ENCODE data around the gene LRFN2. TPM values are rescaled to one million over a fixed set of nuclear protein-coding genes. Genes with fewer than 3 reads are reported as not detected.

Gene LRFN2
- total RNA-seq, 6 donors from 2014 or later = 0.06 to 0.20 TPM; not detected in 4

DNA sequence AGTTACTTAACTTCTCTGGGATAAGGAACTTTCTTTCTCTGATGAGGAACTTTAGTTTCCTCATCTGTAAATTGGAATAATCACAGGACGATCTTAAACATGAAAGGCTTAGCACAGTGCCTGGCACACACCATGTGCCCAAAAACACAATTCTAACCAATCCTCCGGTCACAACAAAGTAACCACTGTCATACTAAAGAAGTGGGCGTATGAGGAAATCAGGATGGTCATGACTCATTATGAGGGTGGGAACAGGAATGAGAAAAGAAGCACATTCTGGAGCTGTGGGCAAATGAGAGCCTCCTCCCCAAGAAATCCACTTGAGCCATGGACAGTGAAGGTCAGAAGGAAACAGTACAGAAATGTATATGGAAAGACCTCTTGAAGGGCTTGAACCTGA lies 82.9 kb downstream of the LRFN2 start:
- no peak overlapping the region for H3K4me3 ChIP-seq
- H3K36me3 ChIP-seq = no peaks in the 10 kb centered on the region
- no peaks in the 10 kb centered on the region for H3K9me3 ChIP-seq
- no peak overlapping the region for H3K27ac ChIP-seq
- no peak for TF ChIP-seq POLR2A (IDR thresholded peaks at IDR 0.05)
- TF ChIP-seq EP300 (IDR thresholded peaks at IDR 0.05) = no peak
- TF ChIP-seq POLR2AphosphoS5 (IDR thresholded peaks at IDR 0.05) = no peak
- TF ChIP-seq, protein P1, sequence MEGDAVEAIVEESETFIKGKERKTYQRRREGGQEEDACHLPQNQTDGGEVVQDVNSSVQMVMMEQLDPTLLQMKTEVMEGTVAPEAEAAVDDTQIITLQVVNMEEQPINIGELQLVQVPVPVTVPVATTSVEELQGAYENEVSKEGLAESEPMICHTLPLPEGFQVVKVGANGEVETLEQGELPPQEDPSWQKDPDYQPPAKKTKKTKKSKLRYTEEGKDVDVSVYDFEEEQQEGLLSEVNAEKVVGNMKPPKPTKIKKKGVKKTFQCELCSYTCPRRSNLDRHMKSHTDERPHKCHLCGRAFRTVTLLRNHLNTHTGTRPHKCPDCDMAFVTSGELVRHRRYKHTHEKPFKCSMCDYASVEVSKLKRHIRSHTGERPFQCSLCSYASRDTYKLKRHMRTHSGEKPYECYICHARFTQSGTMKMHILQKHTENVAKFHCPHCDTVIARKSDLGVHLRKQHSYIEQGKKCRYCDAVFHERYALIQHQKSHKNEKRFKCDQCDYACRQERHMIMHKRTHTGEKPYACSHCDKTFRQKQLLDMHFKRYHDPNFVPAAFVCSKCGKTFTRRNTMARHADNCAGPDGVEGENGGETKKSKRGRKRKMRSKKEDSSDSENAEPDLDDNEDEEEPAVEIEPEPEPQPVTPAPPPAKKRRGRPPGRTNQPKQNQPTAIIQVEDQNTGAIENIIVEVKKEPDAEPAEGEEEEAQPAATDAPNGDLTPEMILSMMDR (IDR thresholded peaks at IDR 0.05) = no peak
- no peaks in the 10 kb centered on the region for H3K27me3 ChIP-seq
- WGBS, 2 donors = 65 to 91% methylated on average over 3 of the region's 3 CpGs
- DNase-seq = no peak
- H3K4me1 ChIP-seq = no peaks in the 10 kb centered on the region
- ATAC-seq (ENCODE audit: low FRiP score in 2 of 2) = peak in 1 of 2 donors; percentile 35

DNA sequence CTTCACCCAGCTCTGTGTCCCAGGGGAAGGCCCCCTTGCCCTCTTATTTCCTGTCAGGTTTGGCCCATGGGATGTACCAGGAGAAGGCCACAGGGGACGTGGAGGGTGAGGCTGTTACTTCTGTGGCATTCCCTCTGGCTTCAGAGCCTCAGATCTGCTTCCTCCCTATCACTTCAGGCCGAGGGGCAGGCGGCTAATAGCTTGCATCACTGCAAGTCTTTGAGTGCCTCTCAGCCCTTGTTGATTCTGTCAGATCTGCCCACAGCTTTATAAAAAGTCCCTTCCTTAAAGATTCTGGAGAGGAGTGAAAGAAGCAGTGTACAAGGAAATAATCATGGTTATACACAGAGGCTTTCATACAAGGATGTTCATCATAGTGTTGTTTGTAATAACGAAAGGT lies 86.9 kb downstream of the LRFN2 start:
- Histone ChIP-seq H3K4me3 (no peak overlapping the region), H3K9me3 (no peaks in the 10 kb centered on the region), H3K4me1 (no peaks in the 10 kb centered on the region), H3K27me3 (no peaks in the 10 kb centered on the region), H3K27ac (no peak overlapping the region), H3K36me3 (no peaks in the 10 kb centered on the region)
- ATAC-seq (ENCODE audit: low FRiP score in 2 of 2) (no peak), DNase-seq (peak in 1 of 2 donors; percentile 63)
- 57 to 58% methylated on average over 3 to 4 of the region's 4 CpGs for WGBS, 2 donors
- TF ChIP-seq POLR2AphosphoS5 (IDR thresholded peaks at IDR 0.05) = no peak
- TF ChIP-seq, protein P1 (IDR thresholded peaks at IDR 0.05) = no peak
- TF ChIP-seq POLR2A (IDR thresholded peaks at IDR 0.05) = no peak
- no peak for TF ChIP-seq EP300 (IDR thresholded peaks at IDR 0.05)

DNA sequence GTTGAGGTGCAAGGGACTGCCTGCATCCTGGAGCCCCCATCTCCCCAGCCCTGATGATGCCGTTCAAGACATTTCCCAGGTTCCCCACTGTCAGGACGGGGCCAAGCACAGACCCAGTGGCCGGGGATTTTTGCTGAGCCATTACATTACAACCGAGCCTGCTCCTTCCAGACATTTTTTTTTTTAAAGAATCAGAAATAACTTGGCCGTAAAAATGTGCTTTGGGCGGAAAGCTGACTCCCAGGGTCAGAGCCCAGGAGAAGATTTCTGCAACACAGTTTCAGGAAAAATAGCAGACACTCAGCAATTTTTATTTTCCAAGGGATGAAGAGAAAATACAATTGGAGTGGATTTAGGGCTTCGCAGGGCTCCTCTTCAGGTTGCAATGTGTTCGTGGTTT lies 87.9 kb downstream of the LRFN2 start:
- H3K27ac ChIP-seq = no peak overlapping the region
- no peak overlapping the region for H3K4me3 ChIP-seq
- ATAC-seq (ENCODE audit: low FRiP score in 2 of 2) (no peak), DNase-seq (no peak)
- WGBS, 2 donors = 58 to 67% methylated on average over 8 of the region's 8 CpGs
- no peaks in the 10 kb centered on the region for H3K9me3 ChIP-seq
- TF ChIP-seq POLR2AphosphoS5 (IDR thresholded peaks at IDR 0.05) (no peak), POLR2A (IDR thresholded peaks at IDR 0.05) (no peak), EP300 (IDR thresholded peaks at IDR 0.05) (no peak)
- TF ChIP-seq, protein P1 (IDR thresholded peaks at IDR 0.05) = no peak
- no peaks in the 10 kb centered on the region for H3K4me1 ChIP-seq
- H3K36me3 ChIP-seq = no peaks in the 10 kb centered on the region
- H3K27me3 ChIP-seq = no peaks in the 10 kb centered on the region

DNA sequence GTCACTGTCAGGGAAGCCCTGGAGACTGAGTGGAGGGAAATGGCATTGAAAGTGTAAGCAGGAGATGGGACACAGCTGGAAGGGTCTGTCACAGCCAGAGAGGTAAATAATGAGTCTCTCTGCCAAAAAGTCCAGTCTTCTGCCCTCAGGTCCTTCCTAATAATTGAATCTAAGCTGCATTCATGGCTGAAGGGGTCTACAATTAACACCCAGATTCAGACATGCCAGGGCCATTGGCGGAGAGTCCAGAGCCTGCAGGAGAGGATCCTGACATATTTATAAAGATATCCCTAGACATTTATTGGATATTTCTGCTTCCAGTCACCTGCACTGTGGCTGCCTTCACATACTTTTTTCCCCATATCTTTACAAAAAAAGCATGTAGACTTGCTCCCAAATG lies 89.0 kb downstream of the LRFN2 start:
- no peaks in the 10 kb centered on the region for H3K9me3 ChIP-seq
- no peak for DNase-seq
- no peak overlapping the region for H3K4me3 ChIP-seq
- TF ChIP-seq EP300 (IDR thresholded peaks at IDR 0.05) = no peak
- H3K36me3 ChIP-seq = no peaks in the 10 kb centered on the region
- 92 to 100% methylated on average over 1 of the region's 1 CpG for WGBS, 2 donors
- no peak overlapping the region for H3K27ac ChIP-seq
- H3K4me1 ChIP-seq = no peaks in the 10 kb centered on the region
- no peak for ATAC-seq (ENCODE audit: low FRiP score in 2 of 2)
- no peaks in the 10 kb centered on the region for H3K27me3 ChIP-seq

DNA sequence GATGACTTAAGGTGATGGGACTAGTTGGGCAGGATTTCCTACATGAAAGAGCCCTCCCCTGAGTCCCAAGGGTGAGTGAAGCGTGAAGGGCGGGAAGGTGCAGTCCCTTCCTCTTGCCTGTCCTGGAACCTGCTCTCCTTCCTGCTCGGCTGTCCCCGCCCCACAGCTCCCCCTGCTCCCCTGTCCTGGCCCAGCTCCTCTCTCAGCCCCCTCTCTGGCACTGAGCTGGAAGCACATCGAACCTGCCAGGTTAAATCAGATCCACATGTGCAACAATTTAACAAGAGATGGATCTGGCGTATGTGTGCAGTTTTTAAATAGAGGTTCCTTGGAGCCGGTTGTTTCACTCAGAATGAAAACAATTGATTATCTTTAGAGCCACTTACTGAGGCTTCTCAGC lies 95.0 kb downstream of the LRFN2 start:
- TF ChIP-seq, protein P1 (IDR thresholded peaks at IDR 0.05) = no peak
- TF ChIP-seq POLR2A (IDR thresholded peaks at IDR 0.05) (no peak), POLR2AphosphoS5 (IDR thresholded peaks at IDR 0.05) (no peak), EP300 (IDR thresholded peaks at IDR 0.05) (no peak)
- Histone ChIP-seq H3K27me3 (no peaks in the 10 kb centered on the region), H3K36me3 (no peaks in the 10 kb centered on the region), H3K4me3 (no peak overlapping the region), H3K27ac (no peak overlapping the region), H3K4me1 (no peaks in the 10 kb centered on the region), H3K9me3 (no peaks in the 10 kb centered on the region)
- ATAC-seq (ENCODE audit: low FRiP score in 2 of 2) (no peak), DNase-seq (no peak)
- WGBS, 2 donors = 46 to 68% methylated on average over 5 to 7 of the region's 7 CpGs
